Melanocyte of skin (primary cell): ENCODE data around the gene GLDN. TPM values are rescaled to one million over a fixed set of nuclear protein-coding genes. Genes with fewer than 3 reads are reported as not detected.

Experiments used
- small RNA-seq, 2 donors: library from RNA; depleted of rRNA; stranded (forward); fragments of <200 nt; gene quantifications; one replicate each; pipeline ENCODE3, GENCODE V24; 2012
- total RNA-seq, 2 donors: library from RNA; depleted of rRNA; stranded (reverse); fragments of >200 nt; gene quantifications; 2 replicates each; pipeline ENCODE4 v1.2.3, GENCODE V29; 2012

The GLDN gene
- not detected for total RNA-seq

GRCh38 chr15:51341366-51342226 is at the start of gene GLDN:
GLDN (plus strand) TSS chr15:51341655; CDS start chr15:51341685, 30 bp downstream.

GRCh38 chr15:51338496-51338895 is 3.0 kb upstream of the GLDN start, which contains the start of gene CYP19A1:
CYP19A1 (minus strand) TSS chr15:51338596; CDS start chr15:51242912, 95,684 bp downstream.

Small RNA genes lying within 50 kb of the gene (small RNA-seq; reads per million reads assigned to genes)
- gene AC020891.4 = 0 reads per million in 2 donors
- gene MIR7973-1 = 0 reads per million in 2 donors

Other genes starting within 250 kb of the GLDN start
- not detected for gene TNFAIP8L3, start 246.7 kb upstream of the GLDN start, total RNA-seq
- under 1 TPM in 1 of 2 donors, not detected in 1; 0.34 TPM for gene CYP19A1, start 3.1 kb upstream of the GLDN start, total RNA-seq